GM12873 (cell line): ENCODE measurements around the gene DOCK11.

Source experiments
- TF ChIP-seq, protein P1 (sequence below): IDR thresholded peaks from 2 replicates; pipeline ENCODE4 v1.5.1; 2012; ENCODE audit warnings: low read depth, mild to moderate bottlenecking, moderate library complexity, low read length, control low read depth; ENCODE audit not compliant: insufficient read depth; ENCODE audit errors: missing control alignments

The DOCK11 gene

DNA sequence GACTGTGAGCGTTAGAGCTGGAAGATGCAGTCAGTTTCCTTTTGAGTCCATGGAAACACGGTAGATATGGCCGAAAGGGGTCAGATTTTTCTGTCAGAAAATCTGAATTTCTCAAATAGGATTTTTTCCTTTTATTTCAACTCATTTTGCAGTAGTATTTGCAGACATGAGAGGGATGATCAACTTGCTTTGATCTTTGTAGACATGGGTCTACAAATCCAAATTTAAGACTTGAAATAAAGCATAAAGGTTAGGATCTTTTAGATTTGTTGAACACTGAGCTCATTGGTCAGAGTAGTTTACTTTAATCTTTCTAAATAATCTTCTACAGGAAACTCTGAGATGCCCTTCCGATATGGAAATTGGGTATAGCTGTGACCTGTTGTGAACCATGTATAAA lies 44.7 kb downstream of the DOCK11 start:
- TF ChIP-seq, protein P1, sequence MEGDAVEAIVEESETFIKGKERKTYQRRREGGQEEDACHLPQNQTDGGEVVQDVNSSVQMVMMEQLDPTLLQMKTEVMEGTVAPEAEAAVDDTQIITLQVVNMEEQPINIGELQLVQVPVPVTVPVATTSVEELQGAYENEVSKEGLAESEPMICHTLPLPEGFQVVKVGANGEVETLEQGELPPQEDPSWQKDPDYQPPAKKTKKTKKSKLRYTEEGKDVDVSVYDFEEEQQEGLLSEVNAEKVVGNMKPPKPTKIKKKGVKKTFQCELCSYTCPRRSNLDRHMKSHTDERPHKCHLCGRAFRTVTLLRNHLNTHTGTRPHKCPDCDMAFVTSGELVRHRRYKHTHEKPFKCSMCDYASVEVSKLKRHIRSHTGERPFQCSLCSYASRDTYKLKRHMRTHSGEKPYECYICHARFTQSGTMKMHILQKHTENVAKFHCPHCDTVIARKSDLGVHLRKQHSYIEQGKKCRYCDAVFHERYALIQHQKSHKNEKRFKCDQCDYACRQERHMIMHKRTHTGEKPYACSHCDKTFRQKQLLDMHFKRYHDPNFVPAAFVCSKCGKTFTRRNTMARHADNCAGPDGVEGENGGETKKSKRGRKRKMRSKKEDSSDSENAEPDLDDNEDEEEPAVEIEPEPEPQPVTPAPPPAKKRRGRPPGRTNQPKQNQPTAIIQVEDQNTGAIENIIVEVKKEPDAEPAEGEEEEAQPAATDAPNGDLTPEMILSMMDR = no peak

DNA sequence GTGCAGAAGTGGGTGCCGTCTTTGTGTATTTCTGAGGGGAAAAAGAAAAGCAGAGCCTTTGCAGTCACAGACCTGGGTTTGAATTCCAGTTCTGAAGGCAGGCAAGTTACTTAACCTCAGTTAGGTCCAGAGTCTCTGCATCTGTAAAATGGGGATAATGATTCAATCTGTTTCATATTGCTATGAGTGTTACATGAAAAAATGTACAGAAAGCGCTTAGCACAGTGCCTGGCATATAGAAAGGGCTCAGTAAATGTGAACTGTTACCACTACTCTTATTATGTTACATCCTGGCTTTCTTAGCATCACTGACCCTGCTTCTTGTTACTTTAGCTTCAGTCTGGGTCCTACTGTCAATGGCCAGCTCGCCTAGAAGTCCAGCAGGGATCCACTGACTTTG lies 45.9 kb downstream of the DOCK11 start:
- TF ChIP-seq, protein P1 = no peak

DNA sequence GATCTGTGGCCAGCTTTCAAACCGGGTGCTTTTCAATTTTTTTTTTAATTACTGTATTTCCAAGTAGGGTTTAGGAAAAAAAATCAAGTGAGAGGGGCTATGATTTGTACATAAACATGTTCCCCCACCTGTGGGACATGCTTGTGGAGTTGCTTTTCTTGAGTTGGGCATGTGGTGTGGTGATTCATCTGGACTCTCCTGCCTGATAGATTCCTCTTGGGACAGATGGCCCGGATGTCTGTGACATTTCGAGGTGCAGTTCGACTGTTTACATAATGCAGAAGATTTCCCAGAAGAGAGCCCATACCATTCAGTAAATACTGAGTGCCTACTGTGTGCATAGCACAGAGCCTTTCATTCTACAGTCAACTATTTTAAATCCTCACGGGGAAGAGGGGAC lies 49.9 kb downstream of the DOCK11 start:
- TF ChIP-seq, protein P1 = no peak

DNA sequence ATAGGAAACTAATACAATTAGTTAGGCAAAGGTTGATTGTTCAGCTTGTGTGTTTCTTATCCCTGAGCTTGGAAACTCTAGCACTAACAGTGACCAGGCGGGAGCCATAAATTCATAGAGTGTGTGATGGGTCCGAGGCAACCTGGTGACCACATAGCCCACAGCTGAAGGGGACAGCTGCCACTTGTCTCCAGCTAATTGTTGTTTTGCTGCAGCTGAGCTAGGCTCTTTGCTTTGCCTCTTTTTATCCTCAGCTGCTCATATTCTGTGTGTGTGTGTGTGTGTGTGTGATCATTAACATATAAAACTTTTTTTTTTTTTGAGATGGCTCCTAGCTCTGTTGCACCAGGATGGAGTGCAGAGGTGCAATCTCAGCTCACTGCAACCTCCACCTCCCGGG lies 53.2 kb downstream of the DOCK11 start:
- TF ChIP-seq, protein P1 = no peak

DNA sequence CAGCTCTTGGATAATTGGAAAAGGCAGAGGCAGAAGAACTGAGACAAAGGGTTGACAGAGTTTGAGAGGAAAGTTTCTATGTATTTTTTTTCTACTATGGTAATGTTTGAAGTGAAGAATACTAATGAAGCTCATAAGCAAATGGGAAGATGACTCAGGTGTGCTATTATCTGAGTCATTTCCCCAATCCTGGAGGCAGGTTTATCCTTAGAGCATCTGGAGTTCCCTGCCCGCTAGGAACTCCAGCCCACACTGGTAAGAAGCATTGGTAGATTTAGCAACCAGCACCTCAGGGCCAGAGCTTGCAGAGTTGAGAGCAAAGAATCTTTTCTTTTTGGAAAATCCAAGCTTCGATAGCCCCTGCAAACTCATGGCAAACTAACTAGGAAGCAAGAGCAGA lies 55.2 kb downstream of the DOCK11 start:
- TF ChIP-seq, protein P1 = no peak

DNA sequence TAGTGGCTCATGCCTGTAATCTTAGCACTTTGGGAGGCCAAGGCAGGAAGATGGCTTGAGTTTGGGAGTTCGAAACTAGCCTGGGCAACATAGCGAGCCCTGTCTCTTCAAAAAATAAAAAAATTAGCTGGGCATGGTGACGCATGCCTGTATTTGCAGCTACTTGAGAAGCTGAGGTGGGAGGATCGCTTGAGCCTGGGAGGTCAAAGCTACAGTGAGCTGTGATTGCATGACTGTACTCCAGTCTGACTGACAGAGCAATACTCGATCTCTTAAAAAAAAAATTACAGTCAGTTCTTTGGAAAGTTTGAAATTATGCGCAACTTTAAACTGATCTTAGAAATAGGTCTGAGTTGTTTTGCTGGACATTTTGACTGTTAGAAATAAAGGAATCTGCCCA lies 55.8 kb downstream of the DOCK11 start:
- TF ChIP-seq, protein P1 = no peak

DNA sequence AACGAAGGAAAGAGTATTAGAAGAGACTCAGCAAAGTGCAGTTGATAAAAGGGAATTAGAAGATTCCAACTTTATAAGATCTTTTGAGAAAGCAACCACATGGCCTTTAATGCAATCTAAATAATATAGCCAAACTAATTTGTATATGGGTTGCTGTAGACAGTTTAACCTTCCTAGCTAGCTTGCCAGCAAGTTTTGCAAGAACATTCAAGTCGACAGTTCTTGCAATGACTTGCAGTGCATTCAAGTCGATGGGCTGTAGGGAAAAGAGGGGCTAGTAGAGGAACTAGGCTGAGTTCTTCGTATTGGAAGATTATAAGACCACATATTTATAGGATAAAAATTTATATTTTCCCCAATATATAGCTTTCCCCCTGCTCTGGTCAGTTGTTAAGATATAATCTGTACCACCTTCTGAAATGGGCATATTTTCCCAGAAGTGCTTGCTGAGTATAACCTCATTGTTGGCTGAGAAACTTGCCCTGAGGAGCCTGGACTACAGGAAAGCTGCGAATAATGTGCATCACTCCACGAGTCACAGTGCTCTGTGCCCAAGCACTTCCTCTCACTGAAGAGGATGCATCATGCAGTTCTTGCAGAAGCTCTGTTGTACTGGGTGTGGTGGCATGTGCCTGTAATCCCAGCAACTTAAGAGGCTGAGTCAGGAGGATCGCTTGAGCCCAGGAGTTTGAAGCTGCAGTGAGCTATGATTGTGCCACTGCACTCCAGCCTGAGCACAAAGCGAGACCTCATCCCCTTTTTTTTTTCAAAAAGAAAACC lies 56.7 kb downstream of the DOCK11 start:
- TF ChIP-seq, protein P1 = no peak
